ENCODE results near the gene SORCS2.

GRCh38 chr4:7323872-7324650 lies 131.7 kb downstream of the SORCS2 start:
- TF ChIP-seq EZH2 (IDR thresholded peaks at IDR 0.05; ENCODE audit: insufficient read depth, poor library complexity, severe bottlenecking): no peak
- no peak for TF ChIP-seq EZH2phosphoT487 (IDR thresholded peaks at IDR 0.05; ENCODE audit: insufficient read depth, low read depth)

All from GM23248 (cell line).